Stimulated activated CD8-positive, alpha-beta memory T cell treated with anti-CD3 and anti-CD28 coated beads, Interleukin-15, amount 100 ng/mL, for 1 hour (primary cell): Measurements from ENCODE around the gene GDI2.

Source experiments
- DNase-seq: peaks from one replicate; pipeline ENCODE4 v3.0.0-alpha.2; 2020; ENCODE audit warnings: low read depth

GDI2 gene

GRCh38 chr10:5742116-5742515 is 71.1 kb downstream of the GDI2 start:
- DNase-seq, result no peak

- DNase-seq, result no peak
Measured at GRCh38 chr10:5741276-5741675, 72.0 kb downstream of the GDI2 start.

- DNase-seq, result no peak
Measured at GRCh38 chr10:5738427-5738826, 74.8 kb downstream of the GDI2 start.

- no peak for DNase-seq
Measured at GRCh38 chr10:5737352-5737751, 75.9 kb downstream of the GDI2 start.

- no peak for DNase-seq
Measured at GRCh38 chr10:5736591-5736990, 76.6 kb downstream of the GDI2 start.

- DNase-seq, result no peak
Measured at GRCh38 chr10:5735119-5735518, 78.1 kb downstream of the GDI2 start.

- DNase-seq, result no peak
Measured at GRCh38 chr10:5732141-5732540, 81.1 kb downstream of the GDI2 start.

- DNase-seq, result no peak
Measured at GRCh38 chr10:5731559-5731958, 81.7 kb downstream of the GDI2 start.

- no peak for DNase-seq
Measured at GRCh38 chr10:5730766-5731165, 82.5 kb downstream of the GDI2 start.

GRCh38 chr10:5723692-5724091 is 89.5 kb downstream of the GDI2 start:
- no peak for DNase-seq

GRCh38 chr10:5720182-5720581 is 93.1 kb downstream of the GDI2 start:
- no peak for DNase-seq

- DNase-seq, result no peak
Measured at GRCh38 chr10:5719546-5719945, 93.7 kb downstream of the GDI2 start.
